T-helper 2 cell (primary cell): ENCODE data around the gene ILK.

Experiments used
- DNase-seq, 5 experiments: peaks; one replicate each; pipeline versions ENCODE4 v3.0.0 to v3.0.0-alpha.2; 2012 to 2022

The ILK gene

GRCh38 chr11:6638429-6638828, 34.9 kb downstream of the ILK start:
- DNase-seq, result no peak

DNA sequence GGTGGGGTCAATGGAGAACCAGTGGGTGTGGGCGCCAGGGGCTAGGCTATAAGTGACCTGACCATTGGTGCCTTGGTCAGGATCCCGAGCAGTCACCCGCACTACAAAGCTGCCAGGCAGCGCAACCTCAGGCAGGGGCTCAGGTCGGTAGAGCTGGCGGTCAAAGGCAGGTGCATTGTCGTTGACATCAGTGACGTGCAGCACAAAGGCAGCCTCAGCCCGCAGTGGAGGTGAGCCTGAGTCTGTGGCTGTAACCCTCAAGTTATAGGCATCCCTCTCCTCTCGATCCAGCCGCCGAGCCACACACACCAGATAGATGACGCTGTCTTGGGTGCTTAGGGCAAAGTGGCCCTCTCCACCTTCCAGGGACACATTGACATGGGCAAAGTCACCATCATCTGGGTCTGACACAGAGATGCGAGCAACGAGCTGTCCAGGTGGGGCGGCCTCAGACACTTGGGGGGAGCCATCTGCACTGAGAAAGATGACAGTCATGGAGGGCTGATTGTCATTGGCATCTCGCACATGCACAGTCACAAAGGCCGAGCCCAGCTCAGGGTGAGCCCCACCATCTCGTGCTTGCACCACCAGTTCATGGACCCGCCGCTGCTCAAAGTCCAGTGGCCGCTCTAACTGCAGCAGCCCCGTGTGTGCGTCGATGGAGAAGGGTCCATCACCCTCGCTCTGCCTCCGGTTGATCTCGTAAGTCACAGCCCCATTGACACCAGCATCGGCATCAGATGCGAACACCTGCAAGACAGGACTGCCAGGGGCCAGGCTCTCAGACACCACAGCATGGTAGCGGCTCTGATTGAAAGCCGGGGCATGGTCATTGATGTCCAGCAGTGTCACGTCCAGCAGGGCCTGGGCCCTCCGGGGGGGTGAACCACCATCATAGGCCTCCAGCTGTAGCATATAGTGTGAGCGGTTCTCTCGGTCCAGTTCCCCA, 36.7 kb downstream of the ILK start:
- DNase-seq, result no peak

DNA sequence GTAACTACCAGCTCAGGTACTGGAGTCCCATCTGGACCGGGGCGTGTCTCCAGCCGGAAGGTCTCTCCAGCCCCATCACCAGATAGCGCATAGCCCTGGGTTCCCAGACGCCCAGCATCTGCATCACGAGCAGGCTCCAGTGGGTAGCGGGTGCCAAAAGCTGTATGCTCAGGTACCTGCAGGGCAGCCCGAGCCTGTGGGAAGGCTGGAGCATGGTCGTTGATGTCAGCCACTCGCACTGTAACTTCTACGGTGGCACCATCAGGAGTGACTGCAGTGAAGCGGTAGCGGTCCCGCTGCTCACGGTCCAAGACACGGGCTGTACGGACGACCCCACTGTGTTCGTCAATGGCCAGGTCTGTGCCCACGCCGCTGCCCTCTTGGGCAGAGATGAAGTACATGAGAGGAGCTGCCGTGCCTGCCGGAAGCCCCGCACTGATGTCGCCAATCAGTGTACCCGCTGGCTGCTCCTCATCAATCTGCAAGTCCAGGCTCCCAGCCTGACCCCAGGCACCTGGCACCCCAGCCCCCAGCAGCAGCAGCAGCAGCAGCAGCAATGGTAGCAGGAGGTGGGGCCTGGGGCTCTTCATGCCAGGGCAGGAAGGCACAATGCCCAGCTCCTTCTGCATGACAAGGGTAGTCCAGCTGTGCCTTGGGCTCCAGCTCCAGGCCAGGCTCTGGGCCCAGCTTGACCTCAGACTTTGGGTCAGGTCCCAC, 37.6 kb downstream of the ILK start:
- no peak for DNase-seq

GRCh38 chr11:6642957-6643356, 39.4 kb downstream of the ILK start:
- no peak for DNase-seq

GRCh38 chr11:6646071-6646470, 42.5 kb downstream of the ILK start:
- DNase-seq, result no peak

- DNase-seq, result no peak
These were observed 43.0 kb downstream of the ILK start for GRCh38 chr11:6646576-6646917.

DNA sequence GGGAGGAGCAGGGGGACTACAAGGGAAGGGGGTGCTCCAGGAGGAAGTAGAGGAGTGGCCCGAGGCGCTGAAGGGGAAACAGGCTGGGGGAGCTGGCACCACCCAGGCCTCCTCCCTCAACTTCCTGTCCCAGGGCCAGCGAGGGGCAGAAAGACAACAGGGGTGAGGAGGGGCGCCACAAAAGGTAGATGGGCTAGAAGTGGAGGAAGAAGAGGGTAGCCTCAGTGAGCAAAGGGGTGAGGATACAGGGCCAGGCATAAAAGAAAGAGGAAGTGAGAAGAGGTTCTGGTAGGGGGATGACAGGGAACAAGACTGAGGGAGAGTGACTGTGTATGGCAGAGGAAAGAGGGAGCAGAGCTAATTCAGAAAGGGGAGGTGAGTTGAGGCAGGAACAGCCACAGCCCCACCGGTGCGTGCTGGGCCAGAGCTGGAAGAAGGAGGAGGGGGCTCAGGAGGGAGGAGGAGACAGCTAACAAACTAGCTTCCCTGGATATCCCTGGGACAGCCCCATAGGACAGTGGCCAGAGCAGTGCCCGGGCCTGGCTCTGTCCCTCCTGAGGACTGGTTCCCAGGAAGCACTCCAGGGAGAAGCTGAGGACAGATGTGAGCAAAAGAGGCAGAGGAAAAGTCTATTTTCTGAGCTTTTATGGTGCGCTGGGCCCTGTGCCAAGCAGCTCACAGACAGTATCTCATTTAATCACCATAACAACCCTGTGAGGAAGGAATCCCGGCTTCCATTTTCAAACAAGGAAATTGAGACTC, 43.5 kb downstream of the ILK start:
- DNase-seq, result peak in 1 of 5 experiments; percentile 45

GRCh38 chr11:6647836-6648235, 44.3 kb downstream of the ILK start:
- no peak for DNase-seq

GRCh38 chr11:6648501-6648900, 44.9 kb downstream of the ILK start:
- DNase-seq, result no peak

DNA sequence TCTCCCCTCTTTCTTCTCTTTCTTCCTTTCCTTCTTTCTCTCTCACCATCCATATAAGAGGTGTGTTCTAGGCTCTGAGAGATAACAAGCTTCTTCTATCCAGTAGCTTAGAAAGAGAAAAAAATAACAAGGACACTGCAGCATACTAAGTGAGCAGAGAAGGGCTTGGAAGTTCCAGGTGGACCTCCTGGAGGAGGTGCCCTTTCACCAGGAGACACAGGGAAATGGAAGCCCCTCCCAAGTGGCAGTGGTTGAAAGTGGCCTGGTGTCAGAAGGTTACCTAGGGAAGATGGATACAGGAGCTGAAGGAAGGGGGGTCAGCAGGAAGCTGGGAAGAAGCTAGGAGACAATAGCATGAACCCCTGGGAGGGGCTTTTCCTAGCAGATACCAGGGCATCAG, 46.5 kb downstream of the ILK start:
- DNase-seq, result no peak

GRCh38 chr11:6650980-6651379, 47.4 kb downstream of the ILK start:
- DNase-seq, result no peak

- DNase-seq, result no peak
These were observed 48.6 kb downstream of the ILK start for GRCh38 chr11:6652182-6652581.

- DNase-seq, result no peak
These were observed 49.5 kb downstream of the ILK start for GRCh38 chr11:6653097-6653496.

GRCh38 chr11:6653656-6654055, 50.1 kb downstream of the ILK start:
- no peak for DNase-seq

- no peak for DNase-seq
These were observed 50.9 kb downstream of the ILK start for GRCh38 chr11:6654281-6655019.

DNA sequence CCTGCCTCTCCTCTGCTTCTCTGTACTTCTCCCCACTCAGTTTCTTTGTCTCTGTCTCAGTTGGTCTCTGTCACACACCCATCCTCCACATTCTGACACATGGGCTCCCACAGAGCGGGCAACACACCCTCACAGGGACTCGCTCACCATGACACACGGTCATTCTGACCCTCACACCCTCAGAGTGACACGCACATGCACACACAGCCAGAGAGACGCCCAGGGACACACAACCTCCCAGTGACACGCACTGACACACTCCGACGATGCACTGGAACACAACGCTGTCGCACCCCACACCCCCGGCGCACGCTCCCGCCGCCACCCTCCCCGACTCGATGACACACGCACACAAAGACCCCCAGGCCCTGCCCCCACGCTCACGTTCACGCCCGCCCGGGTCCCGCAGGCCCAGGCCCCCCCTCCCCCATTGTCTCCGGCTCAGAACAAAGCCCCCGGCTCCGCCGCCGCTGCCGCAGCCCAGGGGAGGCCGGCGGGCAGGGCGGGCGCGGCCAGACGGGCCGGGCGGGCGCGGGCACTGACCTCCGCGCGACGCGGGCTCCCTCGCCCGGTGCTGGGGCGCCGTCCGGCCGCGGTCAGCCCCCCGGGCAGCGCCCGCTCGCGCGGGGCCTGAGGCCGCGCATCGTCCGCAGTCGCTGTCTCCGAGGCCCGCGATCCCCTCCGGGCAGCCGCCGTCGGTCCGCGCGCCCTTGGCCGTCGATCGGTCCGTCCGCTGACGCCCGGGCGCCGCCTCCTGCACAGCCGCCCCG, 51.6 kb downstream of the ILK start:
- no peak for DNase-seq

DNA sequence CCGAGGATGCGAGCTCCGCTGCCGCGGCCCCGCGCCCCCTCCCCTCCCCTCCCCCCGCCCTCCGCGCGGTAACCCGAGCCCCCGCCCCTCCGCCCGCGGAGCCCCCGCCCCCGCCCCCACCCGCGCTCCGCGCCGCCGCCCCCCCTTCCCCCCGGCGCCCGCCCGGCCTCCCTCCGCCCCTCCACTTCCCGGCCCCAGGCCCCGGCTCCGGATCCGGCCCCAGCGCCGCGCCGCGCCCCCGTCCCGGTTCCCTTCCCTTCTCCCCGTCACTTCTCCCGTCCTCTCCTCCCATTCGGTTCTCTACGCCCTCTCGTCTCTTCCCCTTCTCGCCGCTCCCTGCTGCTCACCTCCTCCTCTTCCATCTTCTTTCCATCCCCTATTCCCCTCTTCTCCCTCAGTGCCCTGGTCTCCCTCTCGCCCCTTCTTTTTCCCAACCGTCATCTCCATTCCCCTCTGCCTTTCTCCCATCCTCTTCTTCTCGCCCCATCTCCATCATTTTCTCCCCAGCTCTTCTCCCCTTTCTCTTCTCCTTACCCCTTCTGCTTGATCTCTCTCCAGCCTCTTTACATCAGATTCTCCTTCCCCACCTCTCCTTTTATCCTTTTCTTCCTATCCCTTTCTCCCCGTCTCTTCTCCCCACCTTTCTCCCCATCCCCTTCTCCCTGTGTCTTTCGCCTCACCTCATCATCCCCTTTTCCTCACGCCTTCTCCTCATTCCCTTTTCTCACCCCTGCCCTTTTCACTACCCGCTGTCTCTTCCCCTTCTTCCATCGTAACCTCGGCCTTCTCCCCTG, 52.4 kb downstream of the ILK start, which contains the start of gene DCHS1:
Gene DCHS1 (minus strand): TSS at position 20 of the 794 bp plus-strand sequence. CDS start 14,196 bp downstream, outside the sequence.
- peak in 1 of 5 experiments; percentile 15 for DNase-seq

- no peak for DNase-seq
These were observed 53.0 kb downstream of the ILK start for GRCh38 chr11:6656584-6656915.

DNA sequence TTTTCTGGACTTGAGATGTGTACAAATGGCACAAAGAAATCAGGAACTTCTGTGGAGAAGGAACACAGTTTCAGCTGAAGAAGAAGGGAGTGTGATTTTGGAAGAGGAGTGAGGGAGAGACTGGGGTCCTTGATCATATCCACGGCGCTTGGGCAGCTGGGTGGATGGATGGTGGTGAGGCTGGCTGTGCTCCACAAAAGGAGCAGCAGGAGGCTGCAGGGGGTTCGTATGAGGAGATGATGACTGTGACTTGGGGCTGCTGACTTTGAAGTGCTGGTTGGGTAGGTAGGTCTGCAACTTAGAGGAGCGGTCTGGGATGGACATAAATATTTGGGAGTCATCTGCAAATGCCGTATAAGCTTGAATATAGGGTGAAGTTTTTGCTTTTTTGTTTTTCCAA, 53.4 kb downstream of the ILK start:
- no peak for DNase-seq

- DNase-seq, result no peak
These were observed 53.8 kb downstream of the ILK start for GRCh38 chr11:6657346-6657745.

DNA sequence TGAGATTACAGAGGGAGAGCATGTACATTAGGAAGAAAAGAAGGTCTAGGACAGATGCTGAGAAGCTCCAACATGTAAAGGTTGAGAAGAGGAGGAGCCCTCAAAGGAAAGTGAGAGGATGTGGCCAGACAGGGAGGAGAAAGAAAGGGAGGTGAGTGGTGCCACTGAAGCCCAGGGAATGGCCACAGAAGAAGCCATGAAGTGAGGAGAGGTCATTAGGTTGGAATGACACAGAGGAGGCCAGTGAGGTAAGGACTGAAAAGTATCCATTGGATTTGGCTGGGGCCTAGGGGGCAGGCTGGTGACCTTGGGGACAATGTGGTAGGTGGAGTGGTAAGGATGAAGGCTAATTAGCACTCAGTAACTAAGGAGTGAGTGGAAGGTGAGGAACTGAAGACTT, 55.1 kb downstream of the ILK start:
- no peak for DNase-seq
